SH-SY5Y (cell line): ENCODE data around the gene MAGIX.

Source experiments
- GATA2 ChIP-seq: IDR thresholded peaks from 2 replicates; pipeline ENCODE4 v1.6.1; 2011; ENCODE audit warnings: mild to moderate bottlenecking, low read depth, low read length
- GATA3 ChIP-seq: IDR thresholded peaks from 2 replicates; pipeline ENCODE4 v1.6.1; 2011; ENCODE audit warnings: low read depth, mild to moderate bottlenecking, low read length, moderate library complexity

The MAGIX gene

GRCh38 chrX:49190821-49191573 lies 28.4 kb downstream of the MAGIX start:
- no peak for TF ChIP-seq GATA3

- TF ChIP-seq GATA2 (no peak), GATA3 (no peak)
These were observed 29.0 kb downstream of the MAGIX start for GRCh38 chrX:49191574-49192011.

- TF ChIP-seq GATA2 (no peak), GATA3 (no peak)
These were observed 30.3 kb downstream of the MAGIX start for GRCh38 chrX:49192722-49193328.

- TF ChIP-seq GATA2 (no peak), GATA3 (no peak)
These were observed 31.0 kb downstream of the MAGIX start for GRCh38 chrX:49193542-49193964.

GRCh38 chrX:49197543-49198087 lies 35.1 kb downstream of the MAGIX start:
- TF ChIP-seq GATA3 (no peak), GATA2 (no peak)

- TF ChIP-seq GATA2, result no peak
- TF ChIP-seq GATA3, result no peak
These were observed 36.2 kb downstream of the MAGIX start for GRCh38 chrX:49198540-49199314.

- no peak for TF ChIP-seq GATA3
- TF ChIP-seq GATA2, result no peak
These were observed 36.7 kb downstream of the MAGIX start for GRCh38 chrX:49199315-49199595.

- TF ChIP-seq GATA3, result no peak
- TF ChIP-seq GATA2, result no peak
These were observed 37.6 kb downstream of the MAGIX start, which contains the start of gene SYP for GRCh38 chrX:49199906-49200771. Gene SYP, minus strand, starts transcription at chrX:49200193. Its CDS starts 7 bp downstream, at chrX:49200186.

GRCh38 chrX:49202022-49202421 lies 39.5 kb downstream of the MAGIX start:
- TF ChIP-seq GATA2, result no peak

GRCh38 chrX:49203536-49203935 lies 41.0 kb downstream of the MAGIX start:
- TF ChIP-seq GATA3 (no peak), GATA2 (no peak)

GRCh38 chrX:49204017-49204416 lies 41.5 kb downstream of the MAGIX start:
- TF ChIP-seq GATA3 (no peak), GATA2 (no peak)

GRCh38 chrX:49204709-49205108 lies 42.2 kb downstream of the MAGIX start:
- TF ChIP-seq GATA2 (no peak), GATA3 (no peak)

GRCh38 chrX:49205443-49205842 lies 42.9 kb downstream of the MAGIX start:
- TF ChIP-seq GATA2 (no peak), GATA3 (no peak)

GRCh38 chrX:49206543-49206942 lies 44.0 kb downstream of the MAGIX start:
- TF ChIP-seq GATA2 (no peak), GATA3 (no peak)
